A549 (cell line): Measurements from ENCODE around the gene SYS1.

ENCODE experiments used
- EP300 ChIP-seq, 2 experiments: fragments of >200 bp; sonication (Bioruptor Twin); formaldehyde crosslinking; IDR thresholded peaks; 2 replicates in 1 of 2; 3 replicates in 1 of 2; pipeline ENCODE4 v1.6.1; 2016 to 2017
- MYC ChIP-seq: IDR thresholded peaks from 2 replicates; pipeline ENCODE4 v1.6.1; 2012; ENCODE audit warnings: mild to moderate bottlenecking, inconsistent platforms, low read length, improper control_type of control experiment, borderline replicate concordance
- NFE2L2 ChIP-seq: fragments of 150-350 bp; conservative IDR thresholded peaks from 2 replicates; pipeline ENCODE4 v1.6.1; 2014; ENCODE audit warnings: low read length
- POLR2A ChIP-seq: IDR thresholded peaks from 2 replicates; pipeline ENCODE4 v1.6.1; 2012; ENCODE audit warnings: mild to moderate bottlenecking, low read length
- POLR2AphosphoS2 ChIP-seq: conservative IDR thresholded peaks from 2 replicates; pipeline ENCODE4 v1.6.1; 2012; ENCODE audit warnings: low read length, improper control_type of control experiment, inconsistent platforms
- TF ChIP-seq, protein P1 (sequence below): fragments of >200 bp; sonication (Bioruptor Twin); formaldehyde crosslinking; IDR thresholded peaks from 3 replicates; pipeline ENCODE4 v1.5.1; 2016
- TF ChIP-seq, protein P2 (sequence below): fragments of 200-600 bp; sonication (generic); IDR thresholded peaks from 2 replicates; pipeline ENCODE4 v1.6.1; 2016; ENCODE audit warnings: antibody characterized with exemption, mild to moderate bottlenecking, moderate library complexity

DNA sequence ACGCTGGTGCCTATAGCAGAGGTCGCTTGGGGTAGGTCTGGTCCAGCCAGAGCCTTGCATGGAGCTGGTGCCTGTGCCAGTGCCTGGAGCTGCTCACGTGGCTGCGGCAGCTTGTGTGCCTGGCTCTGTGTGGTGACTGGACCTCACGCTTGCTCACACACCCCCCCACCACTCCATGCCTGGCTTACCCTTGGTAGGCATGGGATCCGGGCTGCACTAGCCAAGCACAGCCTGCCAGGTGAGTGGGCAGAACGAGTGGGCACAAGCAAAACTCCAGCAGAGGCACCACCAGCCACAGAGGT, 32.1 kb downstream of the SYS1 start:
- TF ChIP-seq POLR2A: no peak
- TF ChIP-seq, protein P1, sequence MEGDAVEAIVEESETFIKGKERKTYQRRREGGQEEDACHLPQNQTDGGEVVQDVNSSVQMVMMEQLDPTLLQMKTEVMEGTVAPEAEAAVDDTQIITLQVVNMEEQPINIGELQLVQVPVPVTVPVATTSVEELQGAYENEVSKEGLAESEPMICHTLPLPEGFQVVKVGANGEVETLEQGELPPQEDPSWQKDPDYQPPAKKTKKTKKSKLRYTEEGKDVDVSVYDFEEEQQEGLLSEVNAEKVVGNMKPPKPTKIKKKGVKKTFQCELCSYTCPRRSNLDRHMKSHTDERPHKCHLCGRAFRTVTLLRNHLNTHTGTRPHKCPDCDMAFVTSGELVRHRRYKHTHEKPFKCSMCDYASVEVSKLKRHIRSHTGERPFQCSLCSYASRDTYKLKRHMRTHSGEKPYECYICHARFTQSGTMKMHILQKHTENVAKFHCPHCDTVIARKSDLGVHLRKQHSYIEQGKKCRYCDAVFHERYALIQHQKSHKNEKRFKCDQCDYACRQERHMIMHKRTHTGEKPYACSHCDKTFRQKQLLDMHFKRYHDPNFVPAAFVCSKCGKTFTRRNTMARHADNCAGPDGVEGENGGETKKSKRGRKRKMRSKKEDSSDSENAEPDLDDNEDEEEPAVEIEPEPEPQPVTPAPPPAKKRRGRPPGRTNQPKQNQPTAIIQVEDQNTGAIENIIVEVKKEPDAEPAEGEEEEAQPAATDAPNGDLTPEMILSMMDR: no peak
- no peak for TF ChIP-seq NFE2L2
- no peak for TF ChIP-seq MYC
- no peak for TF ChIP-seq EP300 (IDR thresholded peaks at IDR 0.05)
- no peak for TF ChIP-seq POLR2AphosphoS2
- TF ChIP-seq, protein P2, sequence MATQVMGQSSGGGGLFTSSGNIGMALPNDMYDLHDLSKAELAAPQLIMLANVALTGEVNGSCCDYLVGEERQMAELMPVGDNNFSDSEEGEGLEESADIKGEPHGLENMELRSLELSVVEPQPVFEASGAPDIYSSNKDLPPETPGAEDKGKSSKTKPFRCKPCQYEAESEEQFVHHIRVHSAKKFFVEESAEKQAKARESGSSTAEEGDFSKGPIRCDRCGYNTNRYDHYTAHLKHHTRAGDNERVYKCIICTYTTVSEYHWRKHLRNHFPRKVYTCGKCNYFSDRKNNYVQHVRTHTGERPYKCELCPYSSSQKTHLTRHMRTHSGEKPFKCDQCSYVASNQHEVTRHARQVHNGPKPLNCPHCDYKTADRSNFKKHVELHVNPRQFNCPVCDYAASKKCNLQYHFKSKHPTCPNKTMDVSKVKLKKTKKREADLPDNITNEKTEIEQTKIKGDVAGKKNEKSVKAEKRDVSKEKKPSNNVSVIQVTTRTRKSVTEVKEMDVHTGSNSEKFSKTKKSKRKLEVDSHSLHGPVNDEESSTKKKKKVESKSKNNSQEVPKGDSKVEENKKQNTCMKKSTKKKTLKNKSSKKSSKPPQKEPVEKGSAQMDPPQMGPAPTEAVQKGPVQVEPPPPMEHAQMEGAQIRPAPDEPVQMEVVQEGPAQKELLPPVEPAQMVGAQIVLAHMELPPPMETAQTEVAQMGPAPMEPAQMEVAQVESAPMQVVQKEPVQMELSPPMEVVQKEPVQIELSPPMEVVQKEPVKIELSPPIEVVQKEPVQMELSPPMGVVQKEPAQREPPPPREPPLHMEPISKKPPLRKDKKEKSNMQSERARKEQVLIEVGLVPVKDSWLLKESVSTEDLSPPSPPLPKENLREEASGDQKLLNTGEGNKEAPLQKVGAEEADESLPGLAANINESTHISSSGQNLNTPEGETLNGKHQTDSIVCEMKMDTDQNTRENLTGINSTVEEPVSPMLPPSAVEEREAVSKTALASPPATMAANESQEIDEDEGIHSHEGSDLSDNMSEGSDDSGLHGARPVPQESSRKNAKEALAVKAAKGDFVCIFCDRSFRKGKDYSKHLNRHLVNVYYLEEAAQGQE: no peak
